HG02642 (cell line): ENCODE measurements around the gene SLC2A8.
A peak's percentile ranks its signal among the peaks of the same experiment; 100 is the strongest.

Experiments
- ATAC-seq: cut with Tn5 transposase; IDR thresholded peaks from one replicate; pipeline ENCODE4 v1.9.1; 2021; ENCODE audit warnings: mild to moderate bottlenecking; ENCODE audit not compliant: unreplicated experiment, poor library complexity

SLC2A8 gene

DNA sequence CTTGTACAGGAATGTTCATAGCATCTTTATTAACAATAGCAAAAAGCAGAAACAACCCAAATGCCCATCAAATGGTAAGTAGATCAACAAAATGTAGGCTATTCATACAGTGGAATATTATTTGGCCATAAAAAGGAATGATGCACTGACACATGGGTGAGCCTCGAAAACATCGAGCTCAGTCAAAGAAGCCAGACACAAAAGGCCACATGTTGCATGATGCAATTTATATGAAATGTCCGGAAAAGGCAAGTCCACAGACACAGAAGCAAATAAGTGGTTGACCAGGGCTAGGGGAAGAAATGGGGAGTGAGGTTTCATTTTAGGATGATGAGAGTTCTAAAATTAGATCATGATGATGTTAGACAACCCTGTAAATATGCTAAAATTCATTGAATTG, 16.5 kb upstream of the SLC2A8 start:
- no peak for ATAC-seq

DNA sequence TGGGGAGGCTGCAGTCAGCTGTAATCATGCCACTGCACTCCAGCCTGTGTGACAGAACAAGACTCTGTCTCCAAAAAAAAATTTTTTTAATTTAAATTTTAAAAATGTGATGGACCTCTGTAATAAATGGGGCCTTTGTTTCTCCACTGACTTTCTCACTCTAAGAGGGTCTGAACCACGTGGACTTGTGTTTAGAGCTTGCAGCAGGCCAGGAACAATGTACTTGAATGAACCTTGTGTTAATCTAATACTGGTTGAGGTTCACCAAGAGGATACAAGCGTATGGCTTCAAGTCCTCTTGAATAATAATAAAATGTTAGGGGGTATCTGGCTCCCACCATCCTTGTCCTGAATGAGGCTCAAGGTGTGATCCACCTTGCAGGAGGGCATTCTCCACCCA, 14.4 kb upstream of the SLC2A8 start:
- no peak for ATAC-seq

DNA sequence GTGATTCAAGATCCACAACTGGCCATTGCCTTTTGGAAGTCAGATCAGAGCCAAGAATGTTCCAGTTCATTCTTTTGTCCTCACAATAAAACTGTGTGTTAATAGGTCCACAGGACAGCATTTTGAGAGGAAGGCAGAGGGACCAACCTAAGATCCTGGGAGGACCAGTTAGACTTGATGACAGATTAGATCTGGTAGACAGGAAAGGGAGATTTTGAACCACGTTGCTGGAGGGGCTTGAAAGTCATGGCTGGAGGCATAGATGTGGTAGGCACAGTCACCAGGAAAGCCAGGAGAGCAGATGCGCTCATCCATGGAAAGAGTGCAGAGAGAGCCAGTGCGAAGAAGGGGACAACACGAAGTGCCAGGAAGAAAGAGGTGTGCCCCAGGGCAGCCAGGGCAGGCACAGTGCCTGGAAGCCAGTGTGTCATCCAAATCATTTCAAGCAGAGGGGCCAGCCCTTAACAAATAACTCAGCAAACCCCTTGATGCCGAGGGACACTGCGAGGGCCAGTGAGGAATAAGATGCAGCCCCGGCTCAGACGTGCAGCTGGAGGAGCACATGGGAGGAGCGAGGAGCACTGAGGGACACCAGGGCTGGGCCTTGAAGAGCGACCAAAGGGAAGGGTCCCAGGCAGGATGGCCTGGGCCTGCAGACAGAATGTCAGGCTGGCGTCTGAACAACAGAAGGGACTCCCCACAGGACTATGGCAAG, 12.8 kb upstream of the SLC2A8 start:
- no peak for ATAC-seq

DNA sequence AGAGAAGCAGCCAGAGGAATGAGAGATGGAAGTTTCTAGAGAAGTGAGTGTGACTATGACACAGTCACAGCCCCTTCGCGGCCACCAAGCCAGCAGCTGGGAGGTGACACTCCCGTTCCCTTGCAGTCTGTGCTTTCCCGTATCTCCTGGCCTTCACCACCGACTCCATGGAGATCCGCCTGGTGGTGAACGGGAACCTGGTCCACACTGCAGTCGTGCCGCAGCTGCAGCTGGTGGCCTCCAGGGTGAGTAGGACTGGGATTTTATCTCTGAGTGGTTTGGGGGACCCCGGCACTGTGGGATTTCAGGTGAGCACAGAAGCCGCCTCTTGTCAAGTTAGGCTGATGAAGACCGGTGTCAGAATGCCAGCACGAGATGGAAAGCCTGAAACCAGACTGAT, 12.1 kb upstream of the SLC2A8 start:
- no peak for ATAC-seq

DNA sequence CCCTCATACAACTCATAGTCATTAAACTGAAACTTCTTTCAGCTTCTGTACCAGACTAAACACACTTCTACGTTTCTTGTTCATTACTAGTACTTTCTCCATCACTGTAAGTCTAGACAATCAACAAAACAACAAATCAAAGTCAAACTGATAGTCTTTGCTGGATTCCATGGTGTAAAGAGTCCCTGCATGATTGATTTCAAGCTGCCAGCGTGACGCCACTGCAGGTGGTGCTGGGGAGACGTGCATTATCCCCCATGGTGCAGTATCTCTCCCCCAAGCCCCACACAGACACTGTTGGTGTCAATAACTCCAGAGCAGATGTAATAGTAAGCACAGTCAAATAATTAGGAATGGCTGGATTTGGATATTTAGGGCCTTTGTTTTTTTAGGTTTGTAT, 10.7 kb upstream of the SLC2A8 start:
- no peak for ATAC-seq

DNA sequence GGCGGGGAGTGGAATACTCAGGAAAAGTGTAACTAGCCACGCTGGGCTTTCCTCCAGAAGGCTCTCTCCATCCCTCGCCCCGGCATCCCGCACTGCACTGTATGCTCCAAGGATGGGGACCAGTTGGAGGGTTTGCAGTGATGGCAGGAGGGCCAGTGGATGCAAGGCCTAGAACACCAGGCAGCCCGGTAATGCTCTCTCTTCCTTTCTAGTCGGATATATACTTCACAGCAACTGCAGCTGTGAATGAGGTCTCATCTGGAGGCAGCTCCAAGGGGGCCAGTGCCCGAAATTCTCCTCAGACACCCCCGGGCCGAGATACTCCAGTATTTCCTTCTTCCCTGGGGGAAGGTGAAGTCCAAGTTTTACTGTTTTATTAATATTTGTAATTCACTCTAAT, 10.0 kb upstream of the SLC2A8 start:
- no peak for ATAC-seq

DNA sequence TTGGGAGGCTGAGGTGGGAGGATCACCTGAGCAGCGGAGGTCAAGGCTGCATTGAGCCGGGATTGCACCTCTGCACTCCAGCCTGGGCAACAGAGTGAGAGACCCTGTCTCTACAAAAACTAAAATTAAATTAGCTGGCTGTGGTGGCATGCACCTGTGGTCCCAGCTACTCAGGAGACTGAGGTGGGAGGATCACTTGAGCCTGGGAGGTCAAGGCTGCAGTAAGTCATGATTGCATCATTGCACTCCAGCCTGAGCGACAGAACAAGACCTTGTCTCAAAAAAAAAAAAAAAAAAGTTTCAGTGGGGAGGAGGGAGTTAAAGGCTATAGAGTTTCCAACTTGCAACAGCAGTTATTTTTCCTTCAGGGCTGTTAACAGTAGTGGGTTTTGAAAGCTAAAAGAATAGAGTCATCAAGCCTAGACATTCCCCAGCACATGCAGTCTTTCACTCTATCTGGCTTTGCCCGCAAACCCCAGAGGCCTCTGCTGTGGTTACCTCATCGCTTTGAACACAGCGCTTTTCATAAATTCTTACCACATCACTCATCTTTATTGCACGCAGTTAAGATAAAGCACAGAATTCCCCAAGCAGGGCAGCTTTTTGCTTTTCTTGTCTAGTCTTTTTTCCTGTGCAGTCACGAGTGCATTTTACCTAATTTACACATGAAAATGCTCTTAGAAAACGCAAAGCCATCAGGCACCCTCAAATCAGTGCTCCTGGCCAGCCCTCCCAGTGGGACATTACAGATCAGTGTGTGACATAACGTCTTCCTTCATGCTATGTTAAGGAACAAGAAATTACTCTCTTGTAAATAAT, 8.7 kb upstream of the SLC2A8 start:
- peak; percentile 77 for ATAC-seq

DNA sequence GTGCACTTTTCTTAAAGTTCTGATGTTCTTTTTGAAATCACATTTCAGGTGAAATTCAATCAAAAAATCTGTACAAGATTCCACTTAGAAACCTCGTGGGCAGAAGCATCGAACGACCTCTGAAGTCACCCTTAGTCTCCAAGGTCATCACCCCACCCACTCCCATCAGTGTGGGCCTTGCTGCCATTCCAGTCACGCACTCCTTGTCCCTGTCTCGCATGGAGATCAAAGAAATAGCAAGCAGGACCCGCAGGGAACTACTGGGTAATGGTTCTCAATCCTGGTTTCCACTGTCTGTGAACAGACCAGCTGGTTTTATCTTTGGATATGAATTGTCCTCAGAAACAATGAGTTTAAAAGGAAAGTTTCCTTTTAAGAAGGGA, 8.1 kb upstream of the SLC2A8 start:
- ATAC-seq: no peak

DNA sequence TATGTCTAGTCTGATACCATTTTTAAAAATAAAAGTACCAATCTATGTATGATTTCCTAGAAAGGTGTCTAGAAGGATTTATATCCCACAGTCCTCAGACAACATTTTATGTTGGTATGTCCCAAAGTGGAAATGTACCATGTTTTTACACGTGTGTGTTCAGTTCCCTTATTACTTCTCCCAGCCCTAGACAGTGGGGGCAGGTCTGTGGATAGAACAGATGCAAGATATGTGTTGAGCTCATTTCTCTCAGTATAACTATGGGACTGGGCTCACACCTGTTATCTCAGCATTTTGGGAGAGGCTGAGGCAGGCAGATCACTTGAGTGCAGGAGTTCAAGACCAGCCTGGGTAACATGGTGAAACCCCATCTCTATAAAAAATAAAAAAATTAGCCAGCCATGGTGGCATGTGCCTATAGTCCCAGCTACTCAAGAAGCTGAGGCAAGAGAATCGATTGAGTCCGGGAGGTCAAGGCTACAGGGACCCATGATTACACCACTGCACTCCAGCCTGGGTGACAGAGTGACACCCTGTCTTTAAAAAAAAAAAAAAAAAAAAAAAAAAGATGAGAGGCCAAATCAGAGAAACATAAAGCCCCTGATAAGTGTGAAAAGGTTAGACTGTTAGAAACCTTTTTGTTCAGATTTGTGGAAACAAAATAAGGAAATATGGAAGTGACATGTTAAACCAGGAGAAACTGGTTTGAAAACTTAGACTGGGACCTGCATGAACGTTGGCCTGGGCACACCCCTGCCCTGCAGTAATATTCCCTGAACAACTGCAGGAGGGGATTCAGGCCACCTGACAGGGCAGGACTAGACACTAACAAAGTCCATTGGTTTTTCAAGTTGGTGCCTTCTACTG, 7.4 kb upstream of the SLC2A8 start:
- no peak for ATAC-seq

DNA sequence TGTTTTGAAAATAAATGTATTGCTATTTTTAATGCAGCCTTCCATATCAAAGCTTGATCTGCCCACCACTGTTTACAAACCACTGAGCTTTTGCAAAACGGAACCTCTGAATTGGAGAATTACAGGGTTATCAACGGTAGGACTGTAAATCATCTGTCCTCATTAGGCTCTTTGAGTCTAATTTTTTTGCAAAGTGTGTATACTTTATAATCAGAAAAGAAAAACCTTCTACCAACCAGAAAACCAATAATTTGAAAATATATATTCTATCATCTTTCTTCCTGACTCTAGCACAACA, 6.8 kb upstream of the SLC2A8 start:
- ATAC-seq: no peak

DNA sequence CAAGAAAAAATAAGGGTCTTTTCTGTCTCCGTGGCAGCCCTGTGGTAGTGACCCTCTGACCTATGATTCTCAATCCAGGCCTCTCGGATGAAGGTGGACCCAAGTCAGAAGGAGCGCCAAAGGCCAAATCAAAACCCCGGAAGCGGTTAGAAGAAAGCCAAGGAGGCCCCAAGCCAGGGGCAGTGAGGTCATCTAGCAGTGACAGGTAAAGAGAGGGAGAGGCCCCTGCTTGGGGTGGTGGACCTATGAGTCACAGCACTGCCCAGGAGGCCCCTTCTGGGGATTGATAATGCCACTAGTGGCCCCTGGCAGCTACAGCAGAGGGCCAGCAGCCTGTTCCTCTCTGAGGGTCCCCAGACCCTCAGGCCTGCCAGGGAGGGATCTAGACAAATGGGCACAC, 6.4 kb upstream of the SLC2A8 start:
- no peak for ATAC-seq

DNA sequence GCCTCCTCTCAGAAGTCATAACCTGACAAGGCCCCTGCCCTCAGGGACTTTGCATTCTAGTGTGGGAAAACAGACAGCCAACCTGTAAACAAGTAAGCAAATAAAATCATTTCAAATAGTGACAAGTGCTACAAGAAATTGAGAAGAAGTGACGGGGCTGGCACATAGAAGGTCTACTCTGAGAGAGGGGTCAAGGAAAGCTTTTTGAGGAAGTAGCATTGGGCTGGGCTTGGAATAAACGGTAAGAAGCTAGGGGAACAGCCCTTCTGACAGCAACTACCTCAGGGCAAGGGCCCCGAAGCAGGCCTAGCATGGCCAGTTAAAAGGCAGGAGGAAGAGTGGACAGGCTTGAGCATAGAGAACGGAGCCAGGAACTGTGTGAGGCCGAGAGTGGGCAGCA, 4.8 kb upstream of the SLC2A8 start:
- no peak for ATAC-seq

DNA sequence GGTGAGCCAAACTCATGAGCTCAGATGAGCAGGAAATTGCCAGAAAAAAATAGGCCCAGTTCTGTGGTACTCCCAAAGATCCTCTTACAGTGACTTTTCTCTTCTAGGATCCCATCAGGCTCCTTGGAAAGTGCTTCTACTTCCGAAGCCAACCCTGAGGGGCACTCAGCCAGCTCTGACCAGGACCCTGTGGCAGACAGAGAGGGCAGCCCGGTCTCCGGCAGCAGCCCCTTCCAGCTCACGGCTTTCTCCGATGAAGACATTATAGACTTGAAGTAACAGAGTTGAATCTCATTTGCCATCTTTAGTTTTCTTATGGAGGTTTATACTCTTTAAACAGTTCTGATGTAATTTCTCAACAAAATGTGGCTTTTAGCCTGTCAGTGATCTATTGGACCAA, 4.0 kb upstream of the SLC2A8 start:
- ATAC-seq: no peak

DNA sequence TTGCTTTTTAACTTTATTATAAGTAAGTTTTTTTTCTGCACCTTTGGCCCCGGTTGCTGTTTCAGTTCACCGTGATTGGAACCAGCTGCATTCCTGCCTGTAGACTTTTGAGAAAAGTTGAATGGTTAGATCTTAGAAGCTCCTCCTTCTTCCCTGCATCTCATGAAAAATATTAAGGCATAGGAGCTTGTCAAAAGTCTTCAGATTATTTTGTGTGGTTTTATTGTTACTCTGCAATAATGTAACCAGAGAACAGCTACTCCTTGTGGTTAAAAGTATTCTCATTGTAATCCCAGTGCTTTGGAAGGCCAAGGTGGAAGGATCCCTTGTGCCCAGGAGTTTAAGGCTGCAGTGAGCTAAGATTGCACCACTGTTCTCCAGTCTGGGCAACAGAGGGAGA, 3.3 kb upstream of the SLC2A8 start:
- no peak for ATAC-seq

DNA sequence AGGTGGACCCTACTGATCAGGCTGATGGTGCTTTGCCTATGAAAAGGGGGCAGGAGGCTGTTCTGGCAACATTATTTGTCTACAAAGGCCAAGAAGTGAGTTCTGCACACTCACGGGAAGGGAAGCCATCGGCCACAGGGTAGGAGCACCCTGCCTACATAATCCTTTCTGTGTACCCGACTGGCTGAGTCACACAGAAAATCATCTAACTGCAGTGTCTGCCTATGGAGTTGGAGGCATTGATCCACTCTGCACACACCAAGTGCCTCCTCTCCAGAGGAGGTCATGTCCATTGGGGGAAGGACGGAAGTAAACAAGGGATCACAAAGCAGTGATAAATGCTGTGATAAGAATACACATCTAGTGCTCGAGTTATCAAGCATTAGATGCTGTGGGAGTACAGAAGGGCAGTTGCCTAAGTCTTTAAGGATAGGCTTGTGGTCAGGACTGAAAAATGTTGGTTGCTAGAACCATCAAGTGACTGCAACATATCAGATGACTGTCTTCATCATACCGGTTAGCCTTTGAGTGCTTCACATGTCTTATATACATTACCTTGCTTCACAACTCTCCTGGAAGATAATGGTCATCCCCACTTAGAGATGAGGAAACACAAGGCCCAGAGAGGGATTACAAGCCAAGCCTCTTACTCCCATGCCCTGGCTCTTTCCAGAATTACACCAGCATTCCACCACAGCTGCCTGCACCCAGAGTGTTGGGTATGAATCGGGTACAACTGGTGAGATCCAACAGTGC, 1.3 kb upstream of the SLC2A8 start:
- no peak for ATAC-seq

DNA sequence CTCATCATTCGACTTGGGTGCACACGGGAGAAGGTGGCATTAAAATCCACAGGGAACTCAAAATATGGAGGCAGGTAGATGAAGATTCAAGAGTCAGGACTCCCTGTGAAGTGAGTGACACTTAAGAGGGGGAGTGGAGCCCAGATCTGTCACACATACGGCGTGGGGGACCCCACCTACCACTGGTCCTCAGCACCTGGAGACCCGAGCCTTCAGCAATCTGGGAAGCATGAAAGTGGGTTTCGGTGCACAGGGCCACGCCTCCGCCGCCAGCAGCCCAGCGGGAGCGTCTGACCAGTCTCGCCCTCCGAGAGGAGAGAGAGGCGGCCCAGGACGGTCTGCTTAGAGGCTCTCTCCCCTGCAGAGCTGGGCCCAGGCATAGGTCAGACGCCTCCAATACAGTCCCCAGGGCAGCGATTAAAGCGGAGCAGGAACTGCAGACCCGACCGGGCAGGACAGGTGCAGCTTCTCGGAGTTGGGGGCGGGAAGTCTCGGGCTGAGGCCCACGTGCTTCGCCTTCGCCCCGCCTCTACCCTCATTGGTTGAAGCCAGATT, 639 bp upstream of the SLC2A8 start:
- ATAC-seq: no peak

DNA sequence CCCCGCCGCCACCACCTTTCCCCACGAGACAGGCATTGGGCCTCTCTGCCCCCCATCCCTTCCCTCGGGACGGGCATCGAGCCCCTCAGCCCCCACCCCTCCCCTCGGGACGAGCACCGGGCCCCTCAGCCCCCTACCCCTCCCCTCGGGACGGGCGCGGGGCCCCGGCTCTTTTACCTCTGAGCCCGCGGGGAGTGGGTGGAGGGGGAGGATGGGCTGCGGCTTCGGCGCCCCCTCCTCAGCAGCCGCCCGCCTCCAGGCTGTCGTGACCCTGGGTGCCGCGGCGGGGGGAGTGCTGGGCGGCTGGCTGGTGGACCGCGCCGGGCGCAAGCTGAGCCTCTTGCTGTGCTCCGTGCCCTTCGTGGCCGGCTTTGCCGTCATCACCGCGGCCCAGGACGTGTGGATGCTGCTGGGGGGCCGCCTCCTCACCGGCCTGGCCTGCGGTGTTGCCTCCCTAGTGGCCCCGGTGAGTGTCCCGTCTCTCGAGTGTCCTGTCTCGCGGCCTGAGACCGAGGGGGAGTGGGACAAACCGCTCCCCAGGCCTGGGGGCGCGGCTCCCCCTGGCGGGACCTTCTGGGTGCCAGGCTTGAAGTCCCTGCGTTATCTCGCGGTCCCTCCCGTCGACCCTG, 791 bp downstream of the SLC2A8 start:
- ATAC-seq: no peak

DNA sequence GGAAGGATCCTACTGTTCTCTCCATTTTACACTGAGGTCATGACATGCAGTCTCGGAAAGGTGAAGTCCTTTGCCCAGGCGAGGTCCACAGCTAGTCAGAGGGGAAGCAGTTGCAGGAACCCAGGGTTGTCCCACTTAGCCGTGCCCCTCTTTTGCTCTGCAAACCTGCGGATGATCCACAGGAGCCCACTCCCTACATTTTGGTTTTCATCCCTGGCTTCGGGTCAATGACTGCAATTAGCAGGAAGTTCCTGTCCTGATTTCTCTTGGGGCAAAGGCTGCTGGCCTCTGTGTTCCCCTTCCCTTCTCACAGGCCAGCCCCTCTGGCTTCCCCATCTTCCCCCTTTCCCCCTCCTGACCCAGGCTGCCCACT, 1.3 kb downstream of the SLC2A8 start:
- ATAC-seq: no peak

DNA sequence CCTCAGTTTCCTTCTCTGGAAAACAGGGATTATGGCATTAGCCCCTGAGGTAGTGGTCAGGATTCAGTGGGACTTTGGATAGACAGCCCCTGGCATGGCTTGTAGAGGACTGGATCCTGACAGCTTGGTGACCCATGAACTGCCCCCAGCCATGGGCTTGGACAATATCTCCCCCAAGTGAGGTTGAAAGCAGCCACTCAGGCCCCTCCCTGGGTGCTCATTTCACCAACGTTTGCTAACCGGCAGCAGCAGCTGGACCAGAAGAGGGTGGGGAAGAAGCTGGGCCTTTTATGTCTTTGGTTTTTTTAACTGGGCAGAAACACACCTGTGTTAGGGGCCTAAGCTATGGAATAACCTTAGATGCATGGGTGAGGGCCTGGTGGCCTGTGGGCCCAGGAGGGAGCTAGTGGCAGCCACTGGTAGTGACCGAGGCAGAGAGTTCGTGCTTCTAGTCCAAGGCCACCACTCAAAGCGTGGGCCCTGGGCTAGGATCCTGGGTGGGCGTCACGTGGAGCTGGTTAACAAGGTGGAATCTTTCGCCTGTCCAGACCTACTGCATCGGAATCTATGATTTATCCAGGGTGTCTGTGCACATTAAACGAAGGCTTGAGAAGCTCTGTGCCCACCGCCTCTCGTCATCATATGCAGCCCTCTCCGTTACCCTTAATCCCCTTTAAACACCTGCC, 1.9 kb downstream of the SLC2A8 start:
- no peak for ATAC-seq
